ENCODE results near the gene NAA25. TPM values are rescaled to one million over a fixed set of nuclear protein-coding genes. Genes with fewer than 3 reads are reported as not detected.

The NAA25 gene
- 16.7 and 22.4 TPM in 2 replicates for total RNA-seq (2014; rRNA removed)
- polyA plus RNA-seq (2012) = 4.6 TPM

- peak; percentile 84 for DNase-seq (ENCODE audit: low read depth)
Measured at GRCh38 chr12:112108202-112109079, at the start of gene NAA25. Gene NAA25 (minus strand): TSS chr12:112108783. CDS start chr12:112108773, 10 bp downstream.

DNA sequence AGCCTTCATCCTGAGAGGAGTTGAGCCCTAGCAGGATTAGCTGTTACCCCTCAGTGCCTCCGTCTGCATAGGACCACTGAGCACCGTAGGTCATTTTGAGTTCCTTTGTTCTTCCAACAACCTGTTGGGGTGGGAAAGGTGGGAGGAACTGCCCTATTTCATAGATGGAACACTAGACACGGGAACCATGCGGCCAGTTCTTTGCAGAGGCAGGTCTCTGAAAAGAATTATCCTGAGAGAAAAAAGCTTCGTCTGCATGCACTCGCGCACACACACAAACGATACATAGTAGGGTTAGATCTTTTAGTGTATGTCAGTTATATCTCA, 45.3 kb upstream of the NAA25 start:
- DNase-seq (ENCODE audit: low read depth) = no peak

GRCh38 chr12:112153181-112153892, 44.8 kb upstream of the NAA25 start:
- no peak for DNase-seq (ENCODE audit: low read depth)

- no peak for DNase-seq (ENCODE audit: low read depth)
Measured at GRCh38 chr12:112151766-112152541, 43.4 kb upstream of the NAA25 start.

DNA sequence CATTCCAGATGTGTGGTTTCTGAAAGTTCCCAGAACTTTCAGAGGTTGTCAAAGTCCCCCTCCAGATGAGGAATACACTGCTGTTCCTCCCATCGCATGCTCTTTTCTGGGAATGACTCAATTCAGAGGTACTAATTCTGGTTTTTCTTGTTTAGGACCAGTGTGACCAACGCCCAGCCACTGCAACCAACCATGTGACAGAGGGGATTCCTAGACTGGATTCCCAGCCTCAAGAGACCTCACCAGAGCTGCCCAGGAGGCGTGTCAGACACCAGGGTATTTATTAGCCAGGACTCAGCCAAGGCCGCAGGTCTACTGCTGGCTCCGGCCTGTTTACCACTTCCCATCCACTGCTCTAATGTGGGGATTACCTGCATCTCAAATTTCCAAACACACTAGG, 41.0 kb upstream of the NAA25 start:
- DNase-seq (ENCODE audit: low read depth) = no peak

DNA sequence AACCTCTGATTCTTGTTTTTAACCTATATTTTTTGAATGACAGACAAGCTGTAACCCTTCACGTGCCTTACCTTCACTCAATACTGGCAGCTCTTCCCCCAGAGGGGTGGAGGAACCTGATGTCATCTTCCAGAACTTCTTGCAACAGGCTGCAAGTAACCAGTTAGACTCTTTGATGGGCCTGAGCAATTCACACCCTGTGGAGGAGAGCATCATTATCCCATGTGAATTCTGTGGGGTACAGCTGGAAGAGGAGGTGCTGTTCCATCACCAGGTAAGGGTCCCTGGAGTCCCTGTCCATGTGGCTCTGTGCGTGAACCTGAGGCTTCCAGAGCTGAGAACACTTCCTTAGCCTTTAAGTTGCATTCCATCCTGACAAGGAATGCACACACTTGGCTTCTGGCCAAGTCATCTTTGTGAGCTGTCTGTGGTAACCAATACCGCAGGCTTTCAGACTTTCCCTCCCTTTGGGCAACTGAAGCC, 39.5 kb upstream of the NAA25 start:
- DNase-seq (ENCODE audit: low read depth) = peak; percentile 75

DNA sequence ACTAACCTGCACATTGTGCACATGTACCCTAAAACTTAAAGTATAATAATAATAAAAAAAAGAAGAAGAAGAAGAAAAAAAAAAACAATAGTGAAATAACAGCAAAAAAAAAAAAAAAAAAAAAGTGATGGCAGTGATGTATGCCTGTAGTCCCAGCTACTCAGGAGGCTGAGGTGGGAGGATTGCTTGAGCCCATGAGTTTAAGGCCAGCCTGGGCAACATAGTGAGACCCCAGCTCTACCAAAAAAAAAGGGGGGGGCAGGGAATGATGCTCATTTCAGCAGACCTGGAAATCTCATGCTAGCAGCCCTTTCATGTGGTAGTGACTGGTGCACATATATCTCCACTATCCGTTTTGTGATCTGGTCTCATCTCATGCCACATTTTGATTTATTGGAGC, 37.5 kb upstream of the NAA25 start:
- no peak for DNase-seq (ENCODE audit: low read depth)

DNA sequence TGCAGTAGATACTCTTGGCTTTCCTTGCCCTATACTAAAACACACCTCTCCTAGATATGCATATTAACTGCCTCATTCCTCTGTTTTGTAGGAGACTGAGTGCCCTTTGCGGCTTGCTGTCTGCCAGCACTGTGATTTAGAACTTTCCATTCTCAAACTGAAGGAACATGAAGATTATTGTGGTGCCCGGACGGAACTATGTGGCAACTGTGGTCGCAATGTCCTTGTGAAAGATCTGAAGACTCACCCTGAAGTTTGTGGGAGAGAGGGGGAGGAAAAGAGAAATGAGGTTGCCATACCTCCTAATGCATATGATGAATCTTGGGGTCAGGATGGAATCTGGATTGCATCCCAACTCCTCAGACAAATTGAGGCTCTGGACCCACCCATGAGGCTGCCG, 32.1 kb upstream of the NAA25 start:
- DNase-seq (ENCODE audit: low read depth) = no peak

- no peak for DNase-seq (ENCODE audit: low read depth)
Measured at GRCh38 chr12:112134731-112135130, 26.1 kb upstream of the NAA25 start.

- DNase-seq (ENCODE audit: low read depth) = no peak
Measured at GRCh38 chr12:112133418-112133817, 24.8 kb upstream of the NAA25 start.

GRCh38 chr12:112131686-112132085, 23.1 kb upstream of the NAA25 start:
- DNase-seq (ENCODE audit: low read depth) = peak; percentile 47

DNA sequence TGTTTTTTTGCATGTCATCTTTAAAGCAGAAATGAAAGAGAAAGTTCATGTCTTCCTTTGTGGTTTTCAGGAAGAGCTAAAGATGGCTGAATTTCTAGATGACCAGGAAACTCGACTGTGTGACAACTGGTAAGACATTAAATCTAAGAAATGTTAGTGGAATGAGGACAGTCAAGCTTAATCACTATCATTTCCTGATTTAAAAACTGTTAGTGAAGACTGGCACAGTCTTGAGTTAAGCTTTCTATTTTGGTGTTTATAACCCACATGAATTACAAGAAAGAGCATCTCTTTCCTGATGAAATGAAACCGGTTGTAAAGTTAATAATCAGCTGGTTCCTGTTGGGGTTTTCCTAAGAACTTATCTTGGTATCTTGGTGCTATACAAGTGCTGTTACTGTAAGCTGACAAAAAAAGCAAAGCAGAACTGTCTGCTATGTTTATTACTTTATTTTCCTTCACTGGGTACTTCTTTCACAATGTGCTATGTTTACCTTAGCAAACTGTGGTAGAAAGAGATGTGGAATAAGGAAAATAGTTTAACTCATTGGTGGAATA, 21.9 kb upstream of the NAA25 start:
- DNase-seq (ENCODE audit: low read depth) = peak; percentile 41

- no peak for DNase-seq (ENCODE audit: low read depth)
Measured at GRCh38 chr12:112126911-112127310, 18.3 kb upstream of the NAA25 start.

DNA sequence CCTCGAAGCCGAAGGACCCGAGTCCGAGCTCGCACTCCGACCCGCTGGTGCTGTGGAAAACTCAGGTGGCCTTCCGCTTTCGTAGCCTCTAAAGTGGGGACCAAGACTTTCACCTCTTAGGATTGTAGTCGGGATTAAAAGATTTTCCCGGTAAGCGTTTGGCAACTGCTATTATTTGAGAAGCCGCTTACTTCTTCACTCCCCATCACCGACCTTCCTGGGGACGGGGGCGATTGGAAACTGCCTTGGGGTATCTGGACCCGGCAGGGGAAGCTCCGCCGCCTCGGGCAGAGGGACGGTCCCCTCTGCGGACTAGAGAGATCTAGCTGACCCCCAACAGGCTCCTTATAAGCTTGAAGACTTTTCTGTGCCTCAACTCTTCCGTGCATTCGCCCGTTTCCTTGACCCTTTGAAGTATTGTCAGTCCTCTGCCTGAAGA, 17.4 kb upstream of the NAA25 start:
- no peak for DNase-seq (ENCODE audit: low read depth)

DNA sequence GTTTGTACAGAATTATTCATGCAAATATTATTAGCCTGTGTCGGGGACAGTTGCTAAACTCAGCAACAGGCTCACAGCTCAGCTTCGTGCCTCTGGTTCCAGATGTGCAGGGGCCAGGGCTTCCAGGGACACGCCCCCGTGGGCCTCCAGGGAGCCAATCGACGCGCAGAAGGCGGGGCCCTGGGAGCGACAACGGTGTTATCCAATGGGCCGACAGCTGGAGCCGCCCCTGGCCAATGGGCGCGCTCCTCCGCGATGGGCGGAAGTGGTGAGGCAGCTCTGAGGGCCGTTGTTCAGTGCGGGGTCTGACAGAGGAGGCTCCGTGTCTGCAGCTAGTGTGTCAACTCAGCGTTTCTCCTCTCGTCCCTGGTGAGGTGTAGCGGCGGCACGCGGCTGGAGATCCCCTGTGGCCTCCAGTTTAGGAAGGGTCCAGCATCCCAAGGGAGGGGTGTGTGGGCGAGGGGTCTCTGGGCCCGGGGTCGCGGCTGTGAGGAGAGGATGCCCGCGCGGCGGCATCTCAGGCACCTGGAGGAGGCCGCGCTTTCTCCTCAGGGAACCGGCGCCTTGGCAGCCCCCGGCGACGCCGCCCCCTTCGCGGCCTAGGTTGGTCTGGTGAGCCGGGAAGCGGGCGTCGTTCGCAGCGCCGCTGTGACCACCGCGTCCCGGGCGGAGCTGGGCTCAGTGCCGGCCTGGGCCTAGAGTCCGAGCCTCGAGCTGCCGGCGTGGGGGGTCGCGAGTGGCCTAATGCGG, 16.8 kb upstream of the NAA25 start, which contains the start of gene TRAFD1:
Gene TRAFD1, plus strand, starts transcription at position 311 of the 750 bp plus-strand sequence. CDS start 4,963 bp downstream, outside the sequence.
- peak; percentile 94 for DNase-seq (ENCODE audit: low read depth)

GRCh38 chr12:112124918-112125249, 16.3 kb upstream of the NAA25 start:
- DNase-seq (ENCODE audit: low read depth) = no peak

DNA sequence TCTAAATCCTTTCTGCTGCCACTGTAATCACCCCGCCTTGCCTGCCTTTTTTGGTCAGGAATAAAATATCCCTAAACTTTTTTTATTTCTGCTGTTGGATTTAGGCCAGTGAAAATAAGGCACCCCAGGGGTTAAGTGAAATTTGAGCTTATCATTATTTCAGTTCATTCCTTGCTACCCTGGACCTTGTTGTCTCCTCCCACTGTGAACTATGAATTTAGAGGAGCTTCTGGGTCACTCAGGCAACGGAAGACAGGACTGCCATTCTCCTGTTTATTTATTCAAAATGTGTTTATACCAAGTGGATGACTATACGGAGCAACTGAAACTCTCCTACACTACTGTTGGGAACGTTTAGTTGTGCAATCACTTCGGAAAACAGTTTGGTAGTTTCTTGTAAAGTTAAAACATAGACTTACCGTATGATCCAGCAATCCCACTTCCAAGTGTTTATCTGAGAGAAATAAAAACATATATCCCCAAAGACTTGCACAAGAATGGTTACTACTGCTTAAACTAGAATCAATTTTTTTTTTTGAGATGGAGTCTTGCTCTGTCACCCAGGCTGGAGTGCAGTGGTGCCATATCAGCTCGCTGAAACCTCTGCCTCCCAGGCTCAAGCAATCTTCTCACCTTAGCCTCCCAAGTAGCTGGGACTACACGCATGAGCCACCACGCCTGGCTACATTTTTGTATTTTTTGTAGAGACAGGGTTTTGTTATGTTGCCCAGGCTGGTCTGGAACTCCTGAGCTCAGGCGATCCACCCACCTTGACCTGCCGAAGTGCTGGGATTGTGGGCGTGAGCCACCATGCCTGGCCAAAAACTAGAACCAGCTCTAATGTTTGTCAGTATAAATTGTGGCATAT, 14.5 kb upstream of the NAA25 start:
- DNase-seq (ENCODE audit: low read depth) = peak; percentile 39

GRCh38 chr12:112121780-112122565, 13.4 kb upstream of the NAA25 start:
- DNase-seq (ENCODE audit: low read depth) = peak; percentile 88

DNA sequence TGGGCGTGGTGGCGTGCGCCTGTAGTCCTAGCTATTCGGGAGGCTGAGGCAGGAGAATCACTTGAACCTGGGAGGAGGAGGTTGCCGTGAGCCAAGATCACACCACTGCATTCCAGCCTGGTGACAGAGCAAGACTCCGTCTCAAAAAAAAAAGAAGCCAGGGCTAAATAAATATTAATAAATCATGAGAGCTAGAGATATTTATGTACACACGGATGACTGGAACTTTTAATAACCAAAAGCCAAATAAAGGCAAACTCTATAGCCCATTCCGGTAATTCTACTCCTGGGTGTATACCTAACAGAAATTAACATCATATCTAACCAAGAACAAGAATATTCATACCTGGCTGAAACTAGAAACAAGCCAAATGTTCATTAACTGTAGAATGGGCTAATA, 9.1 kb upstream of the NAA25 start:
- DNase-seq (ENCODE audit: low read depth) = no peak
